Left cardiac atrium (tissue), 2 donors: ENCODE results near the gene ZNRF3. TPM values are rescaled to one million over a fixed set of nuclear protein-coding genes. Genes with fewer than 3 reads are reported as not detected.

Source experiments
- total RNA-seq, 2 donors: library from RNA; stranded (reverse); fragmentation: NEBNext Ultra II Directional; extraction: Animal tissue kit (Norgen Biotek cat#: 25700); gene quantifications; one replicate each; pipeline ENCODE4 v1.2.1, GENCODE V29; 2021
- donor health status: DM: no; HTN: yes; CAD: no; lungs with severe emphysema.
- donor health status: DM: yes; HTN: yes; CAD: no.

The ZNRF3 gene
- total RNA-seq, 2 donors from 2014 or later = 5.2 to 6.6 TPM

Other genes starting within 250 kb of the ZNRF3 start
- 10 to 100 TPM; 15.0 to 18.2 TPM for gene TTC28, start 203.7 kb upstream of the ZNRF3 start, total RNA-seq
- gene CHEK2, start 141.8 kb upstream of the ZNRF3 start, total RNA-seq = 1 to 10 TPM; 2.9 to 3.5 TPM
- 10 to 100 TPM in 1 of 2 donors, 1 to 10 TPM in 1; 9.3 to 10.5 TPM for gene HSCB, start 141.5 kb upstream of the ZNRF3 start, total RNA-seq
- gene CCDC117, start 110.9 kb upstream of the ZNRF3 start, total RNA-seq = 10 to 100 TPM; 12.9 to 13.6 TPM
- gene XBP1, start 83.0 kb upstream of the ZNRF3 start, total RNA-seq = 100 to 1,000 TPM in 1 of 2 donors, 10 to 100 TPM in 1; 74.8 to 144 TPM
- gene C22orf31, start 178.3 kb downstream of the ZNRF3 start, total RNA-seq = not detected
- gene KREMEN1, start 189.5 kb downstream of the ZNRF3 start, total RNA-seq = 10 to 100 TPM; 39.1 to 49.8 TPM